SK-MEL-5 (cell line): ENCODE data around the gene RPUSD3. TPM values are rescaled to one million over a fixed set of nuclear protein-coding genes. Genes with fewer than 3 reads are reported as not detected.
A peak's percentile ranks its signal among the peaks of the same experiment; 100 is the strongest.

ENCODE experiments used
- DNase-seq: peaks from one replicate; pipeline ENCODE4 v3.0.0-alpha.2; 2016; ENCODE audit warnings: low read depth, low spot score
- in situ Hi-C: cut with HindIII; loops from 2 replicates; pipeline ENCODE4 v1.10.0; 2016; ENCODE audit warnings: low sequenced_read_pairs, high pct_unique_total_duplicates, low pct_unique_long_range_greater_than_20kb
- total RNA-seq: library from RNA; depleted of rRNA; stranded (reverse); fragments of >200 nt; shearing (Covaris generic); gene quantifications from 2 replicates; pipeline ENCODE4 v1.2.3, GENCODE V29; 2014; rRNA removed

Gene RPUSD3
- total RNA-seq, 1 experiment from 2014 or later = 125 TPM

DNA sequence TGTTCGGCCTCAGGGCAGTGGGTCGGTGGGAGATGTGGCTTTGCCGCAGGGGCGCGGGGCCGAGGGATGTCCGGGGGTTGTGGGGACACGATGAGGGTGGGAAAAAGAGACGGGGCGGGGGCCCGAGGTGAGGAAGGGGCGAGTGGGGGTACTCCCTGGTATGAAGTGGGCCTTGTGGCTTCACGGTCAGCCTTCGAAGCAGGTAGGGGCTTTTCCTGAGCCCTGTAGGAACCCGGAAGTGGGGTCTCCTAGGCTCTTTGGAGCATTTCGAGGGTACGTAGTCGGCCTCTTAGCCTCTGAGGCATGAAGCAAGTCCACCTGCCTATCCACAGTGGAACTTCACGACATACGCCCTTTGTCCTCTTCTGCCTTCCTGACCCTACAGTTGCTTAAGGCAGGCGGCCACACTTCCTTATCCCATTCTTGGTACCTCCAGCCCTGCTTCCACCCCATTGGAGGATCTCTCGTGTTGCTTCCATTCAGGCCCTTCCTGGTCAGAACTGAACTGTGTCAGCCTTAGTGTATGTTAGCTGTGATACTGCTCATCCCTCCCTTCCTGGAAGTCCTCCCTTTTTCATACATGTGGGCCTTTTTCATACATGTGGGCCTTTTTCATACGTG, 50.5 kb downstream of the RPUSD3 start:
- in situ Hi-C loops = no loop called here
- DNase-seq = peak; percentile 32

DNA sequence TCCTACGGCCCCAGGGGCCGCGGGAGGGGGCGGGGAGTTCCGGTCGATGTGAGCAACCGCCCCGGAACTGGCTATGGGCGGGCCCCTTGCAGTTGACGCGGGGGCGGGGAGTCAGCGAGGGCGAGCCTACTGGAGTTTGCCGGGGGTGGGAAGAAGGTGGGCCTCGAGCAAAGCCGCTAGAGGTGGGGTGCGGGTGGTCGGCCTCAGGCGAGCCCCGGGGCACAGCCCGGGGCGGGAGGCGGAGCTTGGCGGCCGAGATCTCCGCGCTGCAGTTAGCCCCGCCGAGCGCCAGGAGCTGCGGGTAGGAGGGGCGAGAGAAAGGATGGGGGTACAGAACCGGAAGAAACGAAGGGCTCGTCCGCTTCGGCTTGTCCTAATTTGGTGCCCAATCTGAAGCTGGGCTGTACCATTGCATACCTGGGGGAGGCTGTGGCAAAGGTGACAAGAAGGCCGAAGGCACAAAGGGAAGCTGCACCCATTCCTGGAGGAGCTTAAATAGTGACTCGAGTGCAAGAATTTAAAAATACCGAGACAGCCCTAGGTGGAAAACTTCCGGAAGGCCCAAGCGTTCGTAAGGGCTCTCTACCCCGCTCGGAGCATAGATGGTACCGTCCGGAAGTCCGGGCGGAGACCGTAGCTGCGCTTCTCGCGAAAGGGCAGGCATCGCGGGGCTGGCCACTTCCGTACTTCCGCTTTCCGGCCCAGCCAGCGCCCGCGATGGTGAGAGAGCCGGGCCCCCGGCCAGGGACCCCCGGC, 51.2 kb downstream of the RPUSD3 start, which contains the start of the genes ARPC4 and TADA3:
Gene ARPC4, plus strand, starts transcription at position 678 of the 756 bp plus-strand sequence. Its CDS starts 40 bp downstream, at position 718.
Gene TADA3, minus strand, starts transcription at position 69 of the 756 bp plus-strand sequence. CDS start 1,007 bp downstream, outside the sequence.
- in situ Hi-C loops = no loop called here

DNA sequence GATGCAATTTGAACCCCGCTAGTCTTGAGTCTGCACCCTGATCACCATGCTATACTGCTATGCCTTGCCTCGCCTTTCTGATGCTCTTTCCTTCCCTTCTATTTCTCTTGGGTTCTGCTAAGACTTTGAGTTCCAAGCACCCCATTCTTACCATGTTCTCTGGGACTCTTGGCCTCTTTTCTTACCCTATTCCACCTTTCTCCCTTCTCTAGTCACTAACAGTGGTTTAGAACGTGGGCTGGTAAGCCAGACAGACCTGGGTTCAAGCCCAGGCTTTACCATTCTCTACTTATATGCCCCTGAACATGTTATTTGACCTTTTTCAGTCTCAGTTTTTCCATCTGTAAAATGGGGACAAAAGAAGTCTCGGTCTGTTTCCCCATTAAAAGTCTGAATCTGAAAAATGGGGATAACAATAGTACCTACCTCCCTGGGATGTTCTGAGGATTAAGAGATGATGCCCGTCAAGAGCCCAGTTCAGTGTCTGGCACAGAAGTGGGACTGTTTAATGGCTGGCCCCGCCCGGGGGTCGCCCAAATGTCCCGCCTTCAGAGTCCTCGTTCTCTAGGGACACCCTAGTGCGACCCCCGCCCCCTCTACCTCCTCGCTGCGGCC, 51.9 kb downstream of the RPUSD3 start:
- in situ Hi-C loops = no loop called here

More for the DNA sequence above, 51.2 kb downstream of the RPUSD3 start, which contains the start of the genes ARPC4 and TADA3:
- peak; percentile 94 for DNase-seq

DNA sequence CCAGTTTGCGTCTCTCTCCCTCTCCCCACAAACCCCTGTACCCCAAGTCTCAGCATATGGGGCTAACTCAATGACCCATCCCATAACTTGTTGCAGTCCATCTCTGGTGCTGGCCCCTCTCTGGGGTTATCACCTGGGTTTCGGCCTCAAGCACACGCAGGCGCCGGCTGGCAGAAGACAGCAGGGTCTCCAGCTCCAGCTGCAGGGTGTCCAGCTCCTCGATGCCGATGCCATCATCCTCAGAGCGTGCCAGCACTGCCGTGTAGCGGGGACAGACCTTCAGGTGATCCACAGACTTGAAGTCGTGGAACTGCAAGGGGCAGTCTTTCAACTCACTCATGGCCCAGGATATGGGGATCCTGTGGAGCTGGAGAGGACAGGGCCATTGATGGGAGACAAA, 52.7 kb downstream of the RPUSD3 start:
- DNase-seq = no peak
- in situ Hi-C loops = no loop called here

More for the DNA sequence above, 51.9 kb downstream of the RPUSD3 start:
- no peak for DNase-seq

Other genes starting within 250 kb of the RPUSD3 start
- 53.4 and 55.3 TPM in 2 replicates for gene MTMR14, start 194.5 kb downstream of the RPUSD3 start, total RNA-seq
- 0.53 and 0.79 TPM in 2 replicates for gene CPNE9, start 140.2 kb downstream of the RPUSD3 start, total RNA-seq
- gene BRPF1, start 112.3 kb downstream of the RPUSD3 start, total RNA-seq = 17.7 and 18.8 TPM in 2 replicates
- gene OGG1, start 94.1 kb downstream of the RPUSD3 start, total RNA-seq = 11.0 and 16.0 TPM in 2 replicates
- gene CAMK1, start 74.1 kb downstream of the RPUSD3 start, total RNA-seq = 0.19 and 0.32 TPM in 2 replicates
- gene TADA3, start 51.5 kb downstream of the RPUSD3 start, total RNA-seq = 74.0 and 75.7 TPM in 2 replicates
- gene ARPC4, start 50.9 kb downstream of the RPUSD3 start, total RNA-seq = 251 and 255 TPM in 2 replicates
- gene TTLL3, start 33.7 kb downstream of the RPUSD3 start, total RNA-seq = 4.2 and 4.4 TPM in 2 replicates
- gene CIDEC, start 36.2 kb upstream of the RPUSD3 start, total RNA-seq = 0.24 and 0.71 TPM in 2 replicates
- gene JAGN1, start 46.6 kb upstream of the RPUSD3 start, total RNA-seq = 42.9 and 45.2 TPM in 2 replicates
- gene IL17RE, start 58.8 kb upstream of the RPUSD3 start, total RNA-seq = 0.05 and 0.29 TPM in 2 replicates
- 49.0 and 49.1 TPM in 2 replicates for gene IL17RC, start 73.1 kb upstream of the RPUSD3 start, total RNA-seq
- gene CRELD1, start 89.8 kb upstream of the RPUSD3 start, total RNA-seq = 47.7 and 50.2 TPM in 2 replicates
- gene PRRT3, start 108.4 kb upstream of the RPUSD3 start, total RNA-seq = 0.34 and 0.51 TPM in 2 replicates
- gene EMC3, start 142.8 kb upstream of the RPUSD3 start, total RNA-seq = 213 and 253 TPM in 2 replicates
- 28.9 and 29.5 TPM in 2 replicates for gene FANCD2, start 182.4 kb upstream of the RPUSD3 start, total RNA-seq